HL-60 (cell line): Measurements from ENCODE around the gene MEGF10.

Experiments used
- TF ChIP-seq, protein P1 (sequence below): IDR thresholded peaks from one replicate; pipeline ENCODE4 v1.5.1; 2011; ENCODE audit warnings: low read length, control low read depth, inconsistent platforms; ENCODE audit not compliant: insufficient read depth
- TF ChIP-seq, protein P2 (sequence below): IDR thresholded peaks from 2 replicates; pipeline ENCODE4 v1.6.1; 2012; ENCODE audit warnings: low read depth; ENCODE audit not compliant: insufficient replicate concordance

- TF ChIP-seq, protein P1, sequence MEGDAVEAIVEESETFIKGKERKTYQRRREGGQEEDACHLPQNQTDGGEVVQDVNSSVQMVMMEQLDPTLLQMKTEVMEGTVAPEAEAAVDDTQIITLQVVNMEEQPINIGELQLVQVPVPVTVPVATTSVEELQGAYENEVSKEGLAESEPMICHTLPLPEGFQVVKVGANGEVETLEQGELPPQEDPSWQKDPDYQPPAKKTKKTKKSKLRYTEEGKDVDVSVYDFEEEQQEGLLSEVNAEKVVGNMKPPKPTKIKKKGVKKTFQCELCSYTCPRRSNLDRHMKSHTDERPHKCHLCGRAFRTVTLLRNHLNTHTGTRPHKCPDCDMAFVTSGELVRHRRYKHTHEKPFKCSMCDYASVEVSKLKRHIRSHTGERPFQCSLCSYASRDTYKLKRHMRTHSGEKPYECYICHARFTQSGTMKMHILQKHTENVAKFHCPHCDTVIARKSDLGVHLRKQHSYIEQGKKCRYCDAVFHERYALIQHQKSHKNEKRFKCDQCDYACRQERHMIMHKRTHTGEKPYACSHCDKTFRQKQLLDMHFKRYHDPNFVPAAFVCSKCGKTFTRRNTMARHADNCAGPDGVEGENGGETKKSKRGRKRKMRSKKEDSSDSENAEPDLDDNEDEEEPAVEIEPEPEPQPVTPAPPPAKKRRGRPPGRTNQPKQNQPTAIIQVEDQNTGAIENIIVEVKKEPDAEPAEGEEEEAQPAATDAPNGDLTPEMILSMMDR = peak; percentile 12
- TF ChIP-seq, protein P2, sequence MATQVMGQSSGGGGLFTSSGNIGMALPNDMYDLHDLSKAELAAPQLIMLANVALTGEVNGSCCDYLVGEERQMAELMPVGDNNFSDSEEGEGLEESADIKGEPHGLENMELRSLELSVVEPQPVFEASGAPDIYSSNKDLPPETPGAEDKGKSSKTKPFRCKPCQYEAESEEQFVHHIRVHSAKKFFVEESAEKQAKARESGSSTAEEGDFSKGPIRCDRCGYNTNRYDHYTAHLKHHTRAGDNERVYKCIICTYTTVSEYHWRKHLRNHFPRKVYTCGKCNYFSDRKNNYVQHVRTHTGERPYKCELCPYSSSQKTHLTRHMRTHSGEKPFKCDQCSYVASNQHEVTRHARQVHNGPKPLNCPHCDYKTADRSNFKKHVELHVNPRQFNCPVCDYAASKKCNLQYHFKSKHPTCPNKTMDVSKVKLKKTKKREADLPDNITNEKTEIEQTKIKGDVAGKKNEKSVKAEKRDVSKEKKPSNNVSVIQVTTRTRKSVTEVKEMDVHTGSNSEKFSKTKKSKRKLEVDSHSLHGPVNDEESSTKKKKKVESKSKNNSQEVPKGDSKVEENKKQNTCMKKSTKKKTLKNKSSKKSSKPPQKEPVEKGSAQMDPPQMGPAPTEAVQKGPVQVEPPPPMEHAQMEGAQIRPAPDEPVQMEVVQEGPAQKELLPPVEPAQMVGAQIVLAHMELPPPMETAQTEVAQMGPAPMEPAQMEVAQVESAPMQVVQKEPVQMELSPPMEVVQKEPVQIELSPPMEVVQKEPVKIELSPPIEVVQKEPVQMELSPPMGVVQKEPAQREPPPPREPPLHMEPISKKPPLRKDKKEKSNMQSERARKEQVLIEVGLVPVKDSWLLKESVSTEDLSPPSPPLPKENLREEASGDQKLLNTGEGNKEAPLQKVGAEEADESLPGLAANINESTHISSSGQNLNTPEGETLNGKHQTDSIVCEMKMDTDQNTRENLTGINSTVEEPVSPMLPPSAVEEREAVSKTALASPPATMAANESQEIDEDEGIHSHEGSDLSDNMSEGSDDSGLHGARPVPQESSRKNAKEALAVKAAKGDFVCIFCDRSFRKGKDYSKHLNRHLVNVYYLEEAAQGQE = no peak
Measured at GRCh38 chr5:127313847-127314473, 23.4 kb downstream of the MEGF10 start.
